PC-3 (cell line): ENCODE data around the gene SFMBT2. TPM values are rescaled to one million over a fixed set of nuclear protein-coding genes. Genes with fewer than 3 reads are reported as not detected.
A peak's percentile ranks its signal among the peaks of the same experiment; 100 is the strongest.

Experiments used
- ATAC-seq: fragments of 200-7000 bp; cut with Tn5 transposase; 2 replicates; pipeline ENCODE4 v1.9.1; 2020; ENCODE audit warnings: mild to moderate bottlenecking, moderate library complexity
- BruUV-seq: library from RNA; stranded (reverse); fragments of 400-500 nt; replicated peaks from 2 replicates; lab custom pipeline; 2021; lab: Mats Ljungman, UMichigan
- CTCF ChIA-PET: fragments of 300-600 bp; sonication (Branson Sonifier 250); formaldehyde crosslinking; loops from one replicate; lab custom pipeline; 2022; ENCODE audit warnings: antibody characterized with exemption; lab: Charles Lee
- POLR2A ChIA-PET: fragments of 300-600 bp; sonication (Branson Sonifier 250); formaldehyde crosslinking; loops from one replicate; lab custom pipeline; 2022; ENCODE audit warnings: antibody characterized with exemption; ENCODE audit not compliant: unreplicated experiment; lab: Charles Lee
- DNase-seq: peaks from one replicate; pipeline ENCODE4 v3.0.0-alpha.2; 2015
- H2AFZ ChIP-seq: fragments of 300-600 bp; sonication (generic); 2 replicates; pipeline ENCODE4 v1.6.0; 2016; ENCODE audit warnings: antibody characterized with exemption, low read length
- H3F3A ChIP-seq: fragments of 300-600 bp; sonication (generic); one replicate; pipeline ENCODE4 v1.6.0; 2017; ENCODE audit warnings: antibody characterized with exemption, low read length, control low read depth, mild to moderate bottlenecking; ENCODE audit not compliant: unreplicated experiment
- H3K27ac ChIP-seq: fragments of 300-600 bp; sonication (generic); 2 replicates; pipeline ENCODE4 v1.5.1; 2016; ENCODE audit warnings: mild to moderate bottlenecking, low read length
- H3K27me3 ChIP-seq: fragments of 300-600 bp; sonication (generic); 2 replicates; pipeline ENCODE4 v1.6.1; 2016; ENCODE audit warnings: low read length, mixed read lengths
- H3K36me3 ChIP-seq: fragments of 300-600 bp; sonication (generic); 2 replicates; pipeline ENCODE4 v1.6.1; 2016; ENCODE audit warnings: low read depth, mixed run types, low read length, mixed read lengths
- H3K4me1 ChIP-seq: fragments of 300-600 bp; sonication (generic); 2 replicates; pipeline ENCODE4 v1.5.1; 2016; ENCODE audit warnings: low read length; ENCODE audit not compliant: insufficient read depth
- H3K4me2 ChIP-seq: fragments of 300-600 bp; sonication (generic); 2 replicates; pipeline ENCODE4 v1.6.0; 2016; ENCODE audit warnings: low read length
- H3K4me3 ChIP-seq: fragments of 300-600 bp; sonication (generic); 2 replicates; pipeline ENCODE4 v1.5.1; 2016; ENCODE audit warnings: mild to moderate bottlenecking, low read length, mixed read lengths
- H3K79me2 ChIP-seq: fragments of 300-600 bp; sonication (generic); 2 replicates; pipeline ENCODE4 v1.6.1; 2017; ENCODE audit warnings: low read length, mixed read lengths
- H3K9ac ChIP-seq: fragments of 300-600 bp; sonication (generic); 2 replicates; pipeline ENCODE4 v1.6.0; 2016; ENCODE audit warnings: mild to moderate bottlenecking, low read length
- H3K9me2 ChIP-seq: fragments of 300-600 bp; sonication (generic); replicated peaks from 2 replicates; pipeline ENCODE4 v1.6.1; 2016; ENCODE audit warnings: mixed run types, low read length, mixed read lengths
- H3K9me3 ChIP-seq: fragments of 300-600 bp; sonication (generic); 2 replicates; pipeline ENCODE4 v1.6.1; 2016; ENCODE audit warnings: low read length, mixed read lengths
- H4K20me1 ChIP-seq: fragments of 300-600 bp; sonication (generic); 2 replicates; pipeline ENCODE4 v1.6.1; 2016; ENCODE audit warnings: low read length, mixed read lengths
- EZH2 ChIP-seq: fragments of 300-600 bp; sonication (generic); IDR thresholded peaks from one replicate; pipeline ENCODE4 v1.6.1; 2017; ENCODE audit warnings: antibody characterized with exemption, mild to moderate bottlenecking, low read length; ENCODE audit not compliant: unreplicated experiment
- EZH2phosphoT487 ChIP-seq: fragments of 300-600 bp; sonication (generic); IDR thresholded peaks from 2 replicates; pipeline ENCODE4 v1.6.1; 2018; ENCODE audit warnings: mild to moderate bottlenecking, antibody characterized with exemption, low read length, borderline replicate concordance
- intact Hi-C: fragments of 100-400 bp; cut with micrococcal nuclease; formaldehyde crosslinking; loops from 2 replicates; pipeline ENCODE4 v1.9.0; 2023
- total RNA-seq: library from RNA; depleted of rRNA; stranded (reverse); fragments of >200 nt; gene quantifications from 2 replicates; pipeline ENCODE4 v1.2.3, GENCODE V29; 2014
- TF ChIP-seq, protein P1 (sequence below): fragments of 300-600 bp; sonication (generic); conservative IDR thresholded peaks from 2 replicates; pipeline ENCODE4 v1.5.1; 2017; ENCODE audit warnings: antibody characterized with exemption, low read depth, mild to moderate bottlenecking, low read length

Gene SFMBT2
- total RNA-seq, 1 experiment from 2014 or later: 1.9 TPM

DNA sequence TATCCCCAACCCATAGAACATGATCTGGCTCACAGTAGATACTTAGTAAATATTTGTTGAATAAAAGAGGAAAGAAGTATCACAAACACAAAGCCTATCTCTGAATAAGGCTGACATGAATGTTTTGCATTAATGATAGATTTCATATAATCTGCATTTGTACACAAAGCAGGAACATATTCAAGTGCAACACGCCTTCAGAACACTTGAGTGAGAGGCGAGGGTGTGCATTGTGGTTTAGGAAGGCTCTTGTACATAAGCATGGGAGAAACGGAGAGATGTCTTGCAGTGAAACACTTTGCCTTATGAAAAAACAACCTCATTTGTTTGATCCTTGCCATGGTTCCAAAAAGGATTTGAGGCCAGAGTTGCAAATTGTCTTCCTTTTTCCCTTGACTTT is 14.1 kb upstream of the SFMBT2 start:
- no peak overlapping the region for H2AFZ ChIP-seq
- no peaks in the 10 kb centered on the region for H3F3A ChIP-seq
- DNase-seq (no peak), ATAC-seq (no peak)
- H3K36me3 ChIP-seq: no peaks in the 10 kb centered on the region
- no peak for TF ChIP-seq EZH2
- no peaks in the 10 kb centered on the region for H3K79me2 ChIP-seq
- H3K9me3 ChIP-seq: no peaks in the 10 kb centered on the region
- no peaks in the 10 kb centered on the region for H3K27me3 ChIP-seq
- H3K4me1 ChIP-seq: peaks cover 24% of the 10 kb centered on the region
- H3K9me2 ChIP-seq: no peaks in the 10 kb centered on the region
- H3K27ac ChIP-seq: no peak overlapping the region
- ChIA-PET POLR2A (no interaction called here), CTCF (no interaction called here)
- H4K20me1 ChIP-seq: no peaks in the 10 kb centered on the region
- no TSS peak for BruUV-seq
- intact Hi-C loops: no loop called here
- H3K9ac ChIP-seq: no peak overlapping the region
- no peak overlapping the region for H3K4me3 ChIP-seq
- H3K4me2 ChIP-seq: no peak overlapping the region

DNA sequence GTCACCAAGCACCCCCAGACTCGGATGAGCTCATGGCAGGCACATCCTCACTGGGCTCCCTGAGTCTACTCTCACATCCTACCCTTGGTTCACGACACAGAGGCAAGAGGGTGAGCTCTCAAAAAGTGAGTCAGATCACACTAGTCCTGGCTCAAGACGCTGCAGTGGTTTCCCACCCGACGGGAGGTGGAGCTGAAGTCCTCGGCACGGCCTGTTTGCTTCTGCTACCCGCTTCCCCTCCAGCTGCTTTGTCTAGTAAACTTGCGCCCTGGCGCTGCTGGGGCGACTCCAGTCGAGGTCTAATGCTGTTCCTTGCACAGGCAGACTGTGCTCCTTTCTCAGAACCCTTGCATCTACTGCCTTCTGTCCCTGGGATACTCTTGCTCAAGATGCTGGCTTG is 13.5 kb upstream of the SFMBT2 start:
- no peaks in the 10 kb centered on the region for H3K9me3 ChIP-seq
- no peaks in the 10 kb centered on the region for H3K9me2 ChIP-seq
- H3K4me2 ChIP-seq: no peak overlapping the region
- H4K20me1 ChIP-seq: no peaks in the 10 kb centered on the region
- H3K9ac ChIP-seq: no peak overlapping the region
- ATAC-seq (no peak), DNase-seq (no peak)
- H3K27me3 ChIP-seq: no peaks in the 10 kb centered on the region
- intact Hi-C loops: no loop called here
- no TSS peak for BruUV-seq
- ChIA-PET POLR2A (no interaction called here), CTCF (interaction anchor here (0.6 kb wide), 1 partner anchor 13 kb away, joined by 5 read pairs; no protein-coding TSS in a partner anchor)
- TF ChIP-seq, protein P1, sequence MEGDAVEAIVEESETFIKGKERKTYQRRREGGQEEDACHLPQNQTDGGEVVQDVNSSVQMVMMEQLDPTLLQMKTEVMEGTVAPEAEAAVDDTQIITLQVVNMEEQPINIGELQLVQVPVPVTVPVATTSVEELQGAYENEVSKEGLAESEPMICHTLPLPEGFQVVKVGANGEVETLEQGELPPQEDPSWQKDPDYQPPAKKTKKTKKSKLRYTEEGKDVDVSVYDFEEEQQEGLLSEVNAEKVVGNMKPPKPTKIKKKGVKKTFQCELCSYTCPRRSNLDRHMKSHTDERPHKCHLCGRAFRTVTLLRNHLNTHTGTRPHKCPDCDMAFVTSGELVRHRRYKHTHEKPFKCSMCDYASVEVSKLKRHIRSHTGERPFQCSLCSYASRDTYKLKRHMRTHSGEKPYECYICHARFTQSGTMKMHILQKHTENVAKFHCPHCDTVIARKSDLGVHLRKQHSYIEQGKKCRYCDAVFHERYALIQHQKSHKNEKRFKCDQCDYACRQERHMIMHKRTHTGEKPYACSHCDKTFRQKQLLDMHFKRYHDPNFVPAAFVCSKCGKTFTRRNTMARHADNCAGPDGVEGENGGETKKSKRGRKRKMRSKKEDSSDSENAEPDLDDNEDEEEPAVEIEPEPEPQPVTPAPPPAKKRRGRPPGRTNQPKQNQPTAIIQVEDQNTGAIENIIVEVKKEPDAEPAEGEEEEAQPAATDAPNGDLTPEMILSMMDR: no peak
- TF ChIP-seq EZH2 (no peak), EZH2phosphoT487 (no peak)
- peaks cover 24% of the 10 kb centered on the region for H3K4me1 ChIP-seq
- no peak overlapping the region for H3K4me3 ChIP-seq
- no peaks in the 10 kb centered on the region for H3K36me3 ChIP-seq
- H3K27ac ChIP-seq: no peak overlapping the region
- H2AFZ ChIP-seq: no peak overlapping the region
- no peaks in the 10 kb centered on the region for H3K79me2 ChIP-seq
- no peaks in the 10 kb centered on the region for H3F3A ChIP-seq

DNA sequence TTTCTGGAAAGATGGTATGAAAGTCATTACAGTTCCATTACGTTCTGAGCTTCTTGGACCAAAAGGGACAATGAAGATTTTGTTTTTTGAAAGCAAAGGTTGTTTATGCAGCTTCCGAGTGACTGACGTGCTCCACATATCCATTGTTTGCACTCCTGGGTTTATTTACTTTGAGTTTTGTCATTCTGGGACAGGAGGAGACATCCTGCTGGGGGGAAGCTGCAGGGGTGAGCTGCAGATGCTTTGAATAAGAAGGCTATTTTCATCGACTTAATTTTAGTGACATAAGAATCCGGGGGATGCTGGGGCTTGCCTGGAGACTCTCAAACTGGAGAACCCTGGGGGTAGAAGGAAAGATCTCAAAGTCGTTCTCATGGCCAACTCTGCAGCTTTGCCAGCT is 12.7 kb upstream of the SFMBT2 start:
- H3K79me2 ChIP-seq: no peaks in the 10 kb centered on the region
- no peak overlapping the region for H2AFZ ChIP-seq
- ChIA-PET POLR2A (no interaction called here), CTCF (interaction anchor here (0.6 kb wide), 1 partner anchor 12 kb away, joined by 5 read pairs; no protein-coding TSS in a partner anchor)
- TF ChIP-seq, protein P1: no peak
- TF ChIP-seq EZH2phosphoT487 (no peak), EZH2 (no peak)
- no peaks in the 10 kb centered on the region for H3K9me2 ChIP-seq
- H3K9ac ChIP-seq: peak overlapping the region; percentile 3; the same call in 1 of the 2 replicates
- ATAC-seq: peak; percentile 59
- no peaks in the 10 kb centered on the region for H3F3A ChIP-seq
- H3K4me1 ChIP-seq: peaks cover 24% of the 10 kb centered on the region
- no peaks in the 10 kb centered on the region for H3K36me3 ChIP-seq
- H3K27ac ChIP-seq: peak overlapping the region; percentile 56
- no peaks in the 10 kb centered on the region for H4K20me1 ChIP-seq
- BruUV-seq: no TSS peak
- peak overlapping the region; percentile 45 for H3K4me2 ChIP-seq
- DNase-seq: peak; percentile 47
- H3K27me3 ChIP-seq: no peaks in the 10 kb centered on the region
- intact Hi-C loops: no loop called here
- H3K4me3 ChIP-seq: no peak overlapping the region
- no peaks in the 10 kb centered on the region for H3K9me3 ChIP-seq
